Coronary artery (tissue), 2 donors: ENCODE data around the gene SCN5A.

Source experiments
- DNase-seq: peaks from one replicate; pipeline ENCODE4 v3.0.0-alpha.2; 2017; ENCODE audit warnings: low spot score
- H3K27ac ChIP-seq, 2 donors: fragments of 200-600 bp; sonication (generic); one replicate each; pipeline ENCODE4 v1.5.1; 2016 to 2019
- H3K4me3 ChIP-seq: fragments of 200-600 bp; sonication (generic); 2 replicates; pipeline ENCODE4 v1.5.1; 2016; ENCODE audit warnings: mild to moderate bottlenecking, moderate library complexity
- CTCF ChIP-seq: fragments of 200-600 bp; sonication (generic); IDR thresholded peaks from one replicate; pipeline ENCODE4 v1.5.1; 2019; ENCODE audit warnings: antibody characterized with exemption

SCN5A gene

GRCh38 chr3:38603731-38604131, 45.8 kb downstream of the SCN5A start:
- no peak overlapping the region for H3K27ac ChIP-seq
- no peak for TF ChIP-seq CTCF
- H3K4me3 ChIP-seq, result no peak overlapping the region
- DNase-seq, result no peak

- DNase-seq, result no peak
- H3K4me3 ChIP-seq, result no peak overlapping the region
- no peak overlapping the region for H3K27ac ChIP-seq
- TF ChIP-seq CTCF, result no peak
Observed at GRCh38 chr3:38602576-38603250, 46.8 kb downstream of the SCN5A start.

- H3K27ac ChIP-seq, result no peak overlapping the region
- DNase-seq, result no peak
- H3K4me3 ChIP-seq, result no peak overlapping the region
- TF ChIP-seq CTCF, result no peak
Observed at GRCh38 chr3:38601956-38602550, 47.4 kb downstream of the SCN5A start.

GRCh38 chr3:38600551-38600950, 48.9 kb downstream of the SCN5A start:
- no peak for TF ChIP-seq CTCF
- DNase-seq, result no peak
- Histone ChIP-seq H3K27ac (no peak overlapping the region), H3K4me3 (no peak overlapping the region)

GRCh38 chr3:38599886-38600285, 49.6 kb downstream of the SCN5A start:
- Histone ChIP-seq H3K27ac (no peak overlapping the region), H3K4me3 (no peak overlapping the region)
- no peak for DNase-seq
- no peak for TF ChIP-seq CTCF

- no peak for DNase-seq
- Histone ChIP-seq H3K27ac (no peak overlapping the region), H3K4me3 (no peak overlapping the region)
- no peak for TF ChIP-seq CTCF
Observed at GRCh38 chr3:38598791-38599190, 50.7 kb downstream of the SCN5A start.

GRCh38 chr3:38597502-38598060, 51.9 kb downstream of the SCN5A start:
- TF ChIP-seq CTCF, result no peak
- Histone ChIP-seq H3K27ac (no peak overlapping the region), H3K4me3 (no peak overlapping the region)
- DNase-seq, result no peak
